ENCODE data around the gene ADAMTSL4. TPM values are rescaled to one million over a fixed set of nuclear protein-coding genes. Genes with fewer than 3 reads are reported as not detected.

ADAMTSL4 gene
- total and polyA plus RNA-seq, 2 donors (not counting 3 experiments of a cell fraction or from before 2014, with no cell fraction given) = 0.73 to 1.0 TPM

DNA sequence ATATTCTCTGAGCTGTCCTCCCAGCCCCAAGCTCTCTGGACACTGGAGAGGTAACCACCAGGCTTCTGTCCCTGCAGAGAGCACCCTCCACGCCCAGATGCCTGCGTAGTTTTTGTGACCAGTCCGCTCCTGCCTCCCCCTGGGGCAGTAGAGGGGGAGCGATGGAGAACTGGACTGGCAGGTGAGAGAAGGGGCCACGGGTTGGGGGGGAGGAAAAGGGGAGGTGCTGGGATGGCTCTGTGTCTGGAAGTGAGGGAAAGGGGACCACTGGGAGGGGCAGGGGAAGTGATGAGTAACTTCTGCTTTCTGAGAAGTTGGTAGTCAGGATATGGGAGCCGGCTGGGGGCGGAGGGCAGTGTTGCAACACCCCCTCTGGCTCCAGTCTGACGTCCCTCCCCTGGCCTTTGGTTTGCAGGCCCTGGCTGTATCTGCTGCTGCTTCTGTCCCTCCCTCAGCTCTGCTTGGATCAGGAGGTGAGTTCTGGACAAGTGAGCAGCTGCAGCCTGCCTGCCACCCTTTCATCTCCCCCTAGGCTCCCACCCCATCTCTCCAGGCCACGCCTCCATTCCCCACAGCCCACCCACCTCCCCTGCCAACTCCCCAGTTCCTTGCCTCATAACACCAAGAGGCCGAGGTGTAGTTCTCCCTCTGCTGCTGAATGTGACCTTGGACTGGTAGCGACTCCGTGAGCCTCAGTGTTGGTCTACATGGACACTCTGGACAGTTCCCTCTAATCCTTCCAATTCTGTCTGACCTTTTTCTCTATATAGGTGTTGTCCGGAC lies 3.1 kb downstream of the ADAMTSL4 start:
- H3K4me3 ChIP-seq (replicated peaks in 1 of 3; ENCODE audit: insufficient read depth in 1 of 3, low read depth in 1 of 3, low read length in 3 of 3) = no peak overlapping the region
- H3K9ac ChIP-seq (replicated peaks; ENCODE audit: extremely low read depth, insufficient read depth, low read length) = no peak overlapping the region
- no peaks in the 10 kb centered on the region for H3K79me2 ChIP-seq (ENCODE audit: control insufficient read depth, insufficient read depth, low read length)
- H3K36me3 ChIP-seq (ENCODE audit: control insufficient read depth in 2 of 2, extremely low read depth in 1 of 2, insufficient read depth in 2 of 2, low read length in 2 of 2) = peaks cover 0 to 4% of the 10 kb centered on the region in 2 experiments
- H2AFZ ChIP-seq (ENCODE audit: low read depth, low read length) = no peak overlapping the region
- peak; percentile 79 for FAIRE-seq
- DNase-seq (ENCODE audit: low read depth, low spot score) = peak; percentile 67
- no peaks in the 10 kb centered on the region for H4K20me1 ChIP-seq (replicated peaks; ENCODE audit: control insufficient read depth, extremely low read depth, insufficient read depth, low read length)
- intact Hi-C loops (cut with micrococcal nuclease) (no loop called here), dilution Hi-C loops (cut with MboI; ENCODE audit: extremely low pct_ligation_motif_present, low sequenced_read_pairs) (no loop called here)
- no peaks in the 10 kb centered on the region for H3K9me3 ChIP-seq (replicated peaks; ENCODE audit: control insufficient read depth, insufficient read depth, low read length)
- ChIA-PET CTCF (interaction anchor here (1.5 to 2.1 kb wide), 2 partner anchors 8 to 296 kb away, joined by 3 to 17 read pairs; no protein-coding TSS in a partner anchor), POLR2A (interaction anchor here (1.3 kb wide), 1 partner anchor 27 kb away, joined by 5 read pairs; the partner anchor contains the start of gene MCL1)
- H3K4me1 ChIP-seq (ENCODE audit: control insufficient read depth, extremely low read depth, insufficient read depth, low read length) = peaks cover 22% of the 10 kb centered on the region
- no peaks in the 10 kb centered on the region for H3K27me3 ChIP-seq (ENCODE audit: control insufficient read depth in 2 of 2, insufficient read depth in 2 of 2, low read length in 2 of 2)
- no peak overlapping the region for H3K27ac ChIP-seq (ENCODE audit: insufficient read depth, low read depth, low read length)
- TF ChIP-seq EZH2 (IDR thresholded peaks at IDR 0.05; ENCODE audit: borderline replicate concordance, low read depth, low read length, severe bottlenecking) (no peak), JUN (IDR thresholded peaks at IDR 0.05; ENCODE audit: borderline replicate concordance, insufficient read depth, insufficient read length, low read depth) (no peak), POLR2AphosphoS5 (IDR thresholded peaks at IDR 0.05; ENCODE audit: insufficient read depth, low read depth, low read length) (peak; percentile 61), MYC (IDR thresholded peaks at IDR 0.05; ENCODE audit: low read depth, low read length) (no peak), POLR2A (IDR thresholded peaks at IDR 0.05; ENCODE audit: low read depth, low read length) (peak; percentile 53), GATA2 (IDR thresholded peaks at IDR 0.05; ENCODE audit: insufficient read depth, insufficient read length, low read depth, low read length) (no peak), FOS (IDR thresholded peaks at IDR 0.05; ENCODE audit: borderline replicate concordance, insufficient read depth, low read length) (peak; percentile 36)
- TF ChIP-seq, protein P1, sequence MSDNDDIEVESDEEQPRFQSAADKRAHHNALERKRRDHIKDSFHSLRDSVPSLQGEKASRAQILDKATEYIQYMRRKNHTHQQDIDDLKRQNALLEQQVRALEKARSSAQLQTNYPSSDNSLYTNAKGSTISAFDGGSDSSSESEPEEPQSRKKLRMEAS (IDR thresholded peaks at IDR 0.05; ENCODE audit: insufficient read depth, insufficient read length) = no peak
- TF ChIP-seq, protein P2, sequence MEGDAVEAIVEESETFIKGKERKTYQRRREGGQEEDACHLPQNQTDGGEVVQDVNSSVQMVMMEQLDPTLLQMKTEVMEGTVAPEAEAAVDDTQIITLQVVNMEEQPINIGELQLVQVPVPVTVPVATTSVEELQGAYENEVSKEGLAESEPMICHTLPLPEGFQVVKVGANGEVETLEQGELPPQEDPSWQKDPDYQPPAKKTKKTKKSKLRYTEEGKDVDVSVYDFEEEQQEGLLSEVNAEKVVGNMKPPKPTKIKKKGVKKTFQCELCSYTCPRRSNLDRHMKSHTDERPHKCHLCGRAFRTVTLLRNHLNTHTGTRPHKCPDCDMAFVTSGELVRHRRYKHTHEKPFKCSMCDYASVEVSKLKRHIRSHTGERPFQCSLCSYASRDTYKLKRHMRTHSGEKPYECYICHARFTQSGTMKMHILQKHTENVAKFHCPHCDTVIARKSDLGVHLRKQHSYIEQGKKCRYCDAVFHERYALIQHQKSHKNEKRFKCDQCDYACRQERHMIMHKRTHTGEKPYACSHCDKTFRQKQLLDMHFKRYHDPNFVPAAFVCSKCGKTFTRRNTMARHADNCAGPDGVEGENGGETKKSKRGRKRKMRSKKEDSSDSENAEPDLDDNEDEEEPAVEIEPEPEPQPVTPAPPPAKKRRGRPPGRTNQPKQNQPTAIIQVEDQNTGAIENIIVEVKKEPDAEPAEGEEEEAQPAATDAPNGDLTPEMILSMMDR (IDR thresholded peaks at IDR 0.05; ENCODE audit: extremely low read depth in 1 of 2, insufficient read depth in 1 of 2, low read depth in 1 of 2, low read length in 2 of 2) = no peak
- no TSS peak for BruUV-seq (replicated peaks)
- H3K9me1 ChIP-seq (replicated peaks; ENCODE audit: control insufficient read depth, extremely low read depth, insufficient read depth, low read length) = no peaks in the 10 kb centered on the region
- H3K4me2 ChIP-seq (ENCODE audit: insufficient read depth, low read length) = no peak overlapping the region
